ENCODE data around the gene CLN6. TPM values are rescaled to one million over a fixed set of nuclear protein-coding genes. Genes with fewer than 3 reads are reported as not detected.

Gene CLN6
- total and polyA plus RNA-seq, 2 of the 4 experiments (the other 2 are of a cell fraction) = 6.5 to 31.9 TPM

GRCh38 chr15:68186671-68187397, 42.7 kb downstream of the CLN6 start:
- dilution Hi-C loops (cut with HindIII; ENCODE audit: low sequenced_read_pairs, unreplicated experiment) = no loop called here
- 0 out of 2 replicates have a peak overlapping the region, but pooled peaks have one; percentile 25 for H4K5ac ChIP-seq (ENCODE audit: low read depth, low read length)
- no peak overlapping the region for H3K23ac ChIP-seq (ENCODE audit: low read depth, low read length)
- no peak overlapping the region for H2BK120ac ChIP-seq (ENCODE audit: low read depth, low read length)
- H3K56ac ChIP-seq (ENCODE audit: extremely low read depth, insufficient read depth, low read length) = no peak overlapping the region
- no peaks in the 10 kb centered on the region for H3K9me3 ChIP-seq (ENCODE audit: control insufficient read depth, insufficient read depth, low read length)
- ChIA-PET POLR2A (ENCODE audit: unreplicated experiment) (no interaction called here), CTCF (interaction anchor here (0.5 kb wide), 1 partner anchor 754 kb away, joined by 8 read pairs; no protein-coding TSS in a partner anchor)
- 0 out of 2 replicates have a peak overlapping the region, but pooled peaks have one; percentile 42 for H3K4me2 ChIP-seq (ENCODE audit: low read depth, low read length)
- TF ChIP-seq RFX5 (IDR thresholded peaks at IDR 0.05; ENCODE audit: low read depth, low read length) (no peak), RCOR1 (IDR thresholded peaks at IDR 0.05; ENCODE audit: insufficient replicate concordance, low read length) (no peak), FOS (IDR thresholded peaks at IDR 0.05; ENCODE audit: low read depth, low read length) (peak; percentile 42; the same call in 1 of the 2 replicates), CHD1 (IDR thresholded peaks at IDR 0.05; ENCODE audit: low read depth, low read length) (no peak)
- H3K27ac ChIP-seq (ENCODE audit: insufficient read depth, low read length) = peak overlapping the region; percentile 37; the same call in 1 of the 2 replicates
- H2AFZ ChIP-seq (replicated peaks; ENCODE audit: low read length, poor library complexity) = no peak overlapping the region
- no CpG with 5 or more reads among the region's 5 CpGs for WGBS, 2 experiments (ENCODE audit: extremely low coverage in 2 of 2, insufficient read length in 1 of 2)
- H3K36me3 ChIP-seq (ENCODE audit: control insufficient read depth, insufficient read depth, low read length) = peaks cover 13% of the 10 kb centered on the region
- peaks cover 3% of the 10 kb centered on the region for H3K9me1 ChIP-seq (ENCODE audit: insufficient read depth, low read length)
- peak overlapping the region; percentile 7; the same call in 1 of the 2 replicates for H3K14ac ChIP-seq (replicated peaks; ENCODE audit: low read depth, low read length)
- H2BK15ac ChIP-seq (ENCODE audit: low read depth, low read length) = 0 out of 3 replicates have a peak overlapping the region, but pooled peaks have one; percentile 35
- H4K20me1 ChIP-seq (ENCODE audit: insufficient read depth, low read length) = peaks cover 8% of the 10 kb centered on the region; the same call in 1 of the 2 replicates
- in situ Hi-C loops (cut with MboI; ENCODE audit: low sequenced_read_pairs) = no loop called here
- no peak overlapping the region for H3K18ac ChIP-seq (ENCODE audit: low read depth, low read length)
- no peak overlapping the region for H3K9ac ChIP-seq (ENCODE audit: low read depth, low read length)
- H2BK20ac ChIP-seq (ENCODE audit: low read depth, low read length) = no peak overlapping the region
- no peak overlapping the region for H3K4me3 ChIP-seq (ENCODE audit: insufficient read depth, low read depth, low read length)
- 0 out of 2 replicates have a peak overlapping the region, but pooled peaks have one; percentile 31 for H2AK5ac ChIP-seq (ENCODE audit: low read depth, low read length)
- no peak overlapping the region for H4K91ac ChIP-seq (ENCODE audit: insufficient read depth, low read depth, low read length)
- no TSS peak for BruUV-seq (replicated peaks)
- no peak overlapping the region for H4K8ac ChIP-seq (ENCODE audit: low read depth in 2 of 2, low read length in 2 of 2)
- H2BK5ac ChIP-seq (ENCODE audit: low read depth, low read length, poor library complexity, severe bottlenecking) = peak overlapping the region; percentile 56
- H3K4ac ChIP-seq (ENCODE audit: low read depth, low read length) = no peak overlapping the region
- intact Hi-C loops (cut with micrococcal nuclease) = loop anchor here (1.0 kb wide), 1 partner anchor 324 kb away; no protein-coding TSS in a partner anchor
- no peaks in the 10 kb centered on the region for H3K27me3 ChIP-seq (ENCODE audit: control insufficient read depth, insufficient read depth, low read length)
- H3K4me1 ChIP-seq (ENCODE audit: control insufficient read depth, insufficient read depth, low read length) = peaks cover 11% of the 10 kb centered on the region
- H2AK9ac ChIP-seq (replicated peaks; ENCODE audit: low read depth, low read length, poor library complexity) = no peak overlapping the region
- H3K79me1 ChIP-seq (ENCODE audit: low read depth in 1 of 2, low read length in 2 of 2) = peaks cover 0 to 22% of the 10 kb centered on the region in 2 experiments; a peak in 2 of 4 replicates
- DNase-seq (peak; percentile 87), ATAC-seq (ENCODE audit: low read depth) (peak; percentile 89)
